ENCODE data around the gene BLCAP.

Gene BLCAP

DNA sequence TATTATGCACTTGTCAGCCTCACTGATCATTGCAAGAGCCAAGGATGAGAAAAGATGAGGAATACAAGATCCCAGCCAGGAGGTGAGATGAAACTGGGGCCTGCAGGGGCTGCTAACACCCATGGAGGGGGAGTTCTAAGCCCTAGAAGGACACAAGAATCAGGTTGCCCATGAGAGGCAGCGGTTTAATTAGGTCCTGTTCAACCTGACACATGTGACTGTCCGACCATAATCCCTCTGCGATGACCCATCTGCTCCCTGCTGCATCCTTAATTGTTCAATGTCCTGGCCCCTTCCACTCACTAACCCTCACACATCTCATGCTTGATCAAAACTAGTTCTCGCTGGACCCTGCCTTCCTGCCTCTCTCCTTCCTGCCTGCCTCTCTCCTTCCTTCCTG lies 58.8 kb downstream of the BLCAP start:
- no peak overlapping the region for H3K14ac ChIP-seq (ENCODE audit: low read length)
- no peak overlapping the region for H3K27ac ChIP-seq (ENCODE audit: low read depth, low read length)
- no peak overlapping the region for H2BK120ac ChIP-seq (ENCODE audit: insufficient read depth, low read length, poor library complexity)
- no peak overlapping the region for H3K4ac ChIP-seq (ENCODE audit: low read depth, low read length)
- H3K4me3 ChIP-seq (ENCODE audit: low read depth, low read length) = no peak overlapping the region
- peaks cover 0 to 3% of the 10 kb centered on the region in 2 experiments for H3K4me1 ChIP-seq (ENCODE audit: control insufficient read depth in 1 of 2, insufficient read depth in 2 of 2, low read length in 2 of 2)
- H4K8ac ChIP-seq (ENCODE audit: low read depth, low read length) = no peak overlapping the region
- H3K79me1 ChIP-seq (ENCODE audit: low read length) = no peaks in the 10 kb centered on the region
- H2BK5ac ChIP-seq (ENCODE audit: low read depth, low read length, poor library complexity) = no peak overlapping the region
- H2AFZ ChIP-seq (ENCODE audit: insufficient read depth, low read length, poor library complexity) = no peak overlapping the region
- no peak overlapping the region for H2BK12ac ChIP-seq (ENCODE audit: low read length)
- no peak overlapping the region for H2AK5ac ChIP-seq (ENCODE audit: low read length)
- H3K79me2 ChIP-seq (ENCODE audit: control insufficient read depth, insufficient read depth, low read length, poor library complexity) = no peaks in the 10 kb centered on the region
- no peaks in the 10 kb centered on the region for H3K27me3 ChIP-seq (ENCODE audit: insufficient read depth, low read length)
- H3K9me3 ChIP-seq (ENCODE audit: insufficient read depth, low read depth, low read length) = no peaks in the 10 kb centered on the region
- no CpG with 5 or more reads among the region's 4 CpGs for WGBS (ENCODE audit: extremely low coverage, insufficient coverage, insufficient read length)
- no peak for DNase-seq
- H3K18ac ChIP-seq (ENCODE audit: low read length) = no peak overlapping the region
- no peaks in the 10 kb centered on the region for H3K36me3 ChIP-seq (ENCODE audit: control insufficient read depth in 1 of 2, insufficient read depth in 2 of 2, low read length in 2 of 2)
- H3K9ac ChIP-seq (ENCODE audit: low read length) = no peak overlapping the region
- H3K23ac ChIP-seq (ENCODE audit: low read length) = no peak overlapping the region
- no peak overlapping the region for H4K12ac ChIP-seq (ENCODE audit: low read depth, low read length)
- no peak overlapping the region for H3K4me2 ChIP-seq (ENCODE audit: low read length)
- H4K91ac ChIP-seq (ENCODE audit: low read depth, low read length) = no peak overlapping the region
